IMR-90 (cell line): ENCODE results near the gene RUFY1. TPM values are rescaled to one million over a fixed set of nuclear protein-coding genes. Genes with fewer than 3 reads are reported as not detected.

Experiments
- ATAC-seq: fragments of 200-7000 bp; cut with Tn5 transposase; 2 replicates; pipeline ENCODE4 v1.9.1; 2020; ENCODE audit warnings: low read depth, mild to moderate bottlenecking, moderate library complexity
- BruUV-seq: library from RNA; stranded (reverse); fragments of 400-500 nt; replicated peaks from 2 replicates; lab custom pipeline; 2021; lab: Mats Ljungman, UMichigan
- CTCF ChIA-PET: fragments of 300-600 bp; formaldehyde crosslinking; extraction: SDS; loops from one replicate; lab custom pipeline; 2021; ENCODE audit warnings: antibody characterized with exemption; lab: Yijun Ruan, JAX
- POLR2A ChIA-PET: fragments of 300-600 bp; sonication (Branson Sonifier 250); formaldehyde crosslinking; loops from one replicate; lab custom pipeline; 2022; ENCODE audit warnings: antibody characterized with exemption; ENCODE audit not compliant: unreplicated experiment; lab: Charles Lee
- DNase-seq: peaks from one replicate; pipeline ENCODE4 v3.0.0; 2013
- H2AFZ ChIP-seq: replicated peaks from 2 replicates; pipeline ENCODE3; 2013; ENCODE audit warnings: low read length, mild to moderate bottlenecking; ENCODE audit not compliant: poor library complexity
- H2AK5ac ChIP-seq: 2 replicates; pipeline ENCODE4 v1.6.1; 2013; ENCODE audit warnings: low read depth, low read length, inconsistent platforms
- H2AK9ac ChIP-seq: replicated peaks from 2 replicates; pipeline ENCODE3; 2013; ENCODE audit warnings: mild to moderate bottlenecking, low read depth, low read length, moderate library complexity; ENCODE audit not compliant: poor library complexity
- H2BK120ac ChIP-seq: 2 replicates; pipeline ENCODE4 v1.6.1; 2013; ENCODE audit warnings: low read depth, low read length, inconsistent platforms
- H2BK15ac ChIP-seq: 3 replicates; pipeline ENCODE4 v1.6.1; 2013; ENCODE audit warnings: low read depth, low read length, inconsistent platforms
- H2BK20ac ChIP-seq: 2 replicates; pipeline ENCODE4 v1.6.1; 2013; ENCODE audit warnings: low read depth, mild to moderate bottlenecking, inconsistent platforms, low read length, moderate library complexity
- H2BK5ac ChIP-seq: 2 replicates; pipeline ENCODE4 v1.6.1; 2013; ENCODE audit warnings: mild to moderate bottlenecking, low read depth, low read length, inconsistent platforms; ENCODE audit not compliant: poor library complexity, severe bottlenecking
- H3K14ac ChIP-seq: replicated peaks from 2 replicates; pipeline ENCODE4 v1.6.1; 2013; ENCODE audit warnings: low read depth, low read length, inconsistent platforms
- H3K18ac ChIP-seq: 2 replicates; pipeline ENCODE4 v1.6.1; 2013; ENCODE audit warnings: low read depth, low read length, control low read depth
- H3K23ac ChIP-seq: 2 replicates; pipeline ENCODE4 v1.6.1; 2013; ENCODE audit warnings: low read depth, low read length, inconsistent platforms
- H3K27ac ChIP-seq: 2 replicates; pipeline ENCODE4 v1.5.1; 2013; ENCODE audit warnings: mild to moderate bottlenecking, control low read depth, low read length; ENCODE audit not compliant: insufficient read depth
- H3K27me3 ChIP-seq: 2 replicates; pipeline ENCODE4 v1.6.1; 2013; ENCODE audit warnings: low read length; ENCODE audit not compliant: control insufficient read depth, insufficient read depth
- H3K36me3 ChIP-seq: 2 replicates; pipeline ENCODE4 v1.6.1; 2013; ENCODE audit warnings: low read length, mixed read lengths; ENCODE audit not compliant: control insufficient read depth, insufficient read depth
- H3K4ac ChIP-seq: 2 replicates; pipeline ENCODE4 v1.6.1; 2013; ENCODE audit warnings: low read depth, low read length, inconsistent platforms
- H3K4me1 ChIP-seq: 2 replicates; pipeline ENCODE4 v1.6.1; 2013; ENCODE audit warnings: low read length, mixed read lengths; ENCODE audit not compliant: control insufficient read depth, insufficient read depth
- H3K4me2 ChIP-seq: 2 replicates; pipeline ENCODE4 v1.6.1; 2013; ENCODE audit warnings: low read depth, mild to moderate bottlenecking, control low read depth, low read length, moderate library complexity
- H3K4me3 ChIP-seq: 2 replicates; pipeline ENCODE4 v1.5.1; 2013; ENCODE audit warnings: low read depth, mild to moderate bottlenecking, control low read depth, low read length, moderate library complexity; ENCODE audit not compliant: insufficient read depth
- H3K56ac ChIP-seq: 2 replicates; pipeline ENCODE4 v1.6.1; 2013; ENCODE audit warnings: low read length, inconsistent platforms; ENCODE audit not compliant: insufficient read depth; ENCODE audit errors: extremely low read depth
- H3K79me1 ChIP-seq, 2 experiments: 2 replicates each; pipeline ENCODE4 v1.6.1; 2013; ENCODE audit warnings: low read length in 2 of 2, inconsistent platforms in 1 of 2, low read depth in 1 of 2
- H3K9ac ChIP-seq: 2 replicates; pipeline ENCODE4 v1.6.1; 2013; ENCODE audit warnings: low read depth, low read length, control low read depth
- H3K9me1 ChIP-seq: 2 replicates; pipeline ENCODE4 v1.6.1; 2013; ENCODE audit warnings: low read length, inconsistent platforms; ENCODE audit not compliant: insufficient read depth
- H3K9me3 ChIP-seq: 2 replicates; pipeline ENCODE4 v1.6.1; 2013; ENCODE audit warnings: low read length; ENCODE audit not compliant: control insufficient read depth, insufficient read depth
- H4K20me1 ChIP-seq: 2 replicates; pipeline ENCODE4 v1.6.1; 2013; ENCODE audit warnings: low read length, inconsistent platforms; ENCODE audit not compliant: insufficient read depth
- H4K5ac ChIP-seq: 2 replicates; pipeline ENCODE4 v1.6.1; 2013; ENCODE audit warnings: mild to moderate bottlenecking, low read depth, low read length, control low read depth
- H4K8ac ChIP-seq, 2 experiments: 2 replicates each; pipeline ENCODE4 v1.6.1; 2013; ENCODE audit warnings: low read depth in 2 of 2, low read length in 2 of 2, control low read depth in 1 of 2, inconsistent platforms in 1 of 2
- H4K91ac ChIP-seq: 2 replicates; pipeline ENCODE4 v1.6.1; 2013; ENCODE audit warnings: low read depth, low read length, inconsistent platforms; ENCODE audit not compliant: insufficient read depth
- CHD1 ChIP-seq: IDR thresholded peaks from 2 replicates; pipeline ENCODE4 v1.6.1; 2012; ENCODE audit warnings: low read depth, low read length, improper control_type of control experiment
- FOS ChIP-seq: fragments of 150-350 bp; IDR thresholded peaks from 2 replicates; pipeline ENCODE4 v1.6.1; 2016; ENCODE audit warnings: low read depth, low read length
- MXI1 ChIP-seq: IDR thresholded peaks from 2 replicates; pipeline ENCODE4 v1.6.1; 2012; ENCODE audit warnings: low read depth, mild to moderate bottlenecking, low read length, moderate library complexity, borderline replicate concordance
- USF2 ChIP-seq: fragments of 150-350 bp; IDR thresholded peaks from 2 replicates; pipeline ENCODE4 v1.6.1; 2017; ENCODE audit warnings: mild to moderate bottlenecking, antibody characterized with exemption, low read length, low read depth
- WGBS, 2 experiments: methylation state at CpG; one replicate each; pipeline versions ENCODE4 v1.1.5 to v1.1.7; 2013; ENCODE audit warnings: missing lambda C conversion rate in 2 of 2; ENCODE audit not compliant: insufficient read length in 1 of 2; ENCODE audit errors: extremely low coverage in 2 of 2; 5-methylcytosine and 5-hydroxymethylcytosine counted together
- dilution Hi-C: fragments of 300-500 bp; cut with HindIII; formaldehyde crosslinking; loops from one replicate; pipeline ENCODE4 v1.14.3; 2018; ENCODE audit warnings: low sequenced_read_pairs; ENCODE audit not compliant: unreplicated experiment
- in situ Hi-C: fragments of 300-500 bp; cut with MboI; formaldehyde crosslinking; loops from 3 replicates; pipeline ENCODE4 v1.14.3; 2019; ENCODE audit warnings: low sequenced_read_pairs, inconsistent platforms, mixed read lengths
- intact Hi-C: fragments of 100-400 bp; cut with micrococcal nuclease; formaldehyde crosslinking; loops from 2 replicates; pipeline ENCODE4 v1.10.0; 2022
- polyA plus RNA-seq, 3 experiments: library from polyadenylated mRNA; depleted of rRNA; stranded (reverse); fragments of >200 nt; gene quantifications; 2 replicates each; pipeline ENCODE4 v1.2.3, GENCODE V29; 2012; ENCODE audit warnings: low replicate concordance in 1 of 3
- total RNA-seq: library from RNA; depleted of rRNA; stranded (reverse); fragments of >200 nt; gene quantifications from 2 replicates; pipeline ENCODE4 v1.2.3, GENCODE V29; 2012

RUFY1 gene
- total and polyA plus RNA-seq, 2 of the 4 experiments (the other 2 are of a cell fraction) = 19.5 to 21.8 TPM

DNA sequence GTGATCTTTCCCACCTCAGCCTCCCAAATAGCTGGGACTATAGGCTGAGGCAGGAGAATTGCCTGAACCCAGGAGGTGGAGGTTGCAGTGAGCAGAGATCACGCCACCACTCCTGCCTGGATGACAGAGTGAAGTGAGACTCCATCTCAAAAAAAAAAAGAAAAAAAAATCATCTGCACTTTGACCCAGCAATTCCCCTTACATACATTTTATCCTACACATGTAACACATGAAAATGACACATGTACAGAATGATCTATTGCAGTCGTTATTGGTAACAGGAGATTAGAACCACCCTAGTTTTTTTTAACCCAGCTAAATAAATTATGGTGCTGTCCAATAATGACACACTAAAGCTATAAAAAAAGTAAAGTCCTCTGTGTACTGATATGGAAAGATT, 14.2 kb downstream of the RUFY1 start:
- Histone ChIP-seq H3K14ac (no peak overlapping the region), H2AK5ac (no peak overlapping the region), H3K9me1 (peaks cover 14% of the 10 kb centered on the region), H2BK20ac (no peak overlapping the region), H3K4me1 (peaks cover 5% of the 10 kb centered on the region; the same call in 1 of the 2 replicates), H2BK15ac (no peak overlapping the region), H3K36me3 (peaks cover 34% of the 10 kb centered on the region), H2BK120ac (no peak overlapping the region), H3K23ac (no peak overlapping the region), H3K4me3 (no peak overlapping the region), H4K20me1 (no peaks in the 10 kb centered on the region), H3K9ac (no peak overlapping the region), H2AFZ (no peak overlapping the region), H3K56ac (no peak overlapping the region), H4K91ac (no peak overlapping the region), H4K8ac (no peak overlapping the region), H3K4me2 (no peak overlapping the region), H2BK5ac (no peak overlapping the region), H3K9me3 (no peaks in the 10 kb centered on the region), H3K18ac (no peak overlapping the region), H4K5ac (no peak overlapping the region), H3K27ac (no peak overlapping the region), H3K27me3 (no peaks in the 10 kb centered on the region), H3K79me1 (peaks cover 19 to 26% of the 10 kb centered on the region in 2 experiments), H3K4ac (no peak overlapping the region), H2AK9ac (no peak overlapping the region)
- dilution Hi-C loops (no loop called here), intact Hi-C loops (no loop called here), in situ Hi-C loops (no loop called here)
- BruUV-seq = no TSS peak
- ChIA-PET CTCF (interaction anchor here (0.7 kb wide), 1 partner anchor 322 kb away, joined by 3 read pairs; no protein-coding TSS in a partner anchor), POLR2A (no interaction called here)
- DNase-seq (no peak), ATAC-seq (no peak)
- no CpG with 5 or more reads among the region's 2 CpGs for WGBS, 2 experiments
- no peak for TF ChIP-seq FOS
- TF ChIP-seq MXI1 = no peak
- TF ChIP-seq CHD1 = no peak
- TF ChIP-seq USF2 = no peak
